Measurements from ENCODE around the gene CDK5R1. TPM values are rescaled to one million over a fixed set of nuclear protein-coding genes. Genes with fewer than 3 reads are reported as not detected.

Gene CDK5R1
- total RNA-seq, 1 experiment from 2014 or later: 2.5 TPM

GRCh38 chr17:32492648-32493289 is 6.0 kb downstream of the CDK5R1 start:
- no peak for DNase-seq (ENCODE audit: low spot score)

- DNase-seq (ENCODE audit: low spot score): no peak
Measured at GRCh38 chr17:32493571-32493970, 6.8 kb downstream of the CDK5R1 start.

- no peak for DNase-seq (ENCODE audit: low spot score)
Measured at GRCh38 chr17:32493976-32494513, 7.3 kb downstream of the CDK5R1 start.

GRCh38 chr17:32494621-32495358 is 8.0 kb downstream of the CDK5R1 start:
- no peak for DNase-seq (ENCODE audit: low spot score)

- no peak for DNase-seq (ENCODE audit: low spot score)
Measured at GRCh38 chr17:32495359-32496231, 8.8 kb downstream of the CDK5R1 start.

- DNase-seq (ENCODE audit: low spot score): no peak
Measured at GRCh38 chr17:32496395-32497073, 9.7 kb downstream of the CDK5R1 start.

GRCh38 chr17:32497431-32498205 is 10.8 kb downstream of the CDK5R1 start:
- DNase-seq (ENCODE audit: low spot score): no peak

GRCh38 chr17:32498391-32498790 is 11.6 kb downstream of the CDK5R1 start:
- no peak for DNase-seq (ENCODE audit: low spot score)

GRCh38 chr17:32502013-32502412 is 15.2 kb downstream of the CDK5R1 start:
- no peak for DNase-seq (ENCODE audit: low spot score)

- no peak for DNase-seq (ENCODE audit: low spot score)
Measured at GRCh38 chr17:32502710-32503109, 15.9 kb downstream of the CDK5R1 start.

GRCh38 chr17:32503251-32504165 is 16.7 kb downstream of the CDK5R1 start:
- no peak for DNase-seq (ENCODE audit: low spot score)

- no peak for DNase-seq (ENCODE audit: low spot score)
Measured at GRCh38 chr17:32504166-32504990, 17.6 kb downstream of the CDK5R1 start.

GRCh38 chr17:32508926-32509325 is 22.1 kb downstream of the CDK5R1 start:
- no peak for DNase-seq (ENCODE audit: low spot score)

GRCh38 chr17:32510466-32510865 is 23.7 kb downstream of the CDK5R1 start:
- no peak for DNase-seq (ENCODE audit: low spot score)

GRCh38 chr17:32512328-32512727 is 25.5 kb downstream of the CDK5R1 start:
- DNase-seq (ENCODE audit: low spot score): no peak

GRCh38 chr17:32513579-32513978 is 26.8 kb downstream of the CDK5R1 start:
- DNase-seq (ENCODE audit: low spot score): no peak

GRCh38 chr17:32514606-32515005 is 27.8 kb downstream of the CDK5R1 start:
- DNase-seq (ENCODE audit: low spot score): no peak

- no peak for DNase-seq (ENCODE audit: low spot score)
Measured at GRCh38 chr17:32515677-32516383, 29.0 kb downstream of the CDK5R1 start.

All from H4 (cell line).